ENCODE results near the gene SUN1.
"Not testable (repeated sequence)": the region's sequence is repeated elsewhere in the genome, so short reads cannot be mapped to it uniquely, and the experiment has no call there.

Gene SUN1, protein sequence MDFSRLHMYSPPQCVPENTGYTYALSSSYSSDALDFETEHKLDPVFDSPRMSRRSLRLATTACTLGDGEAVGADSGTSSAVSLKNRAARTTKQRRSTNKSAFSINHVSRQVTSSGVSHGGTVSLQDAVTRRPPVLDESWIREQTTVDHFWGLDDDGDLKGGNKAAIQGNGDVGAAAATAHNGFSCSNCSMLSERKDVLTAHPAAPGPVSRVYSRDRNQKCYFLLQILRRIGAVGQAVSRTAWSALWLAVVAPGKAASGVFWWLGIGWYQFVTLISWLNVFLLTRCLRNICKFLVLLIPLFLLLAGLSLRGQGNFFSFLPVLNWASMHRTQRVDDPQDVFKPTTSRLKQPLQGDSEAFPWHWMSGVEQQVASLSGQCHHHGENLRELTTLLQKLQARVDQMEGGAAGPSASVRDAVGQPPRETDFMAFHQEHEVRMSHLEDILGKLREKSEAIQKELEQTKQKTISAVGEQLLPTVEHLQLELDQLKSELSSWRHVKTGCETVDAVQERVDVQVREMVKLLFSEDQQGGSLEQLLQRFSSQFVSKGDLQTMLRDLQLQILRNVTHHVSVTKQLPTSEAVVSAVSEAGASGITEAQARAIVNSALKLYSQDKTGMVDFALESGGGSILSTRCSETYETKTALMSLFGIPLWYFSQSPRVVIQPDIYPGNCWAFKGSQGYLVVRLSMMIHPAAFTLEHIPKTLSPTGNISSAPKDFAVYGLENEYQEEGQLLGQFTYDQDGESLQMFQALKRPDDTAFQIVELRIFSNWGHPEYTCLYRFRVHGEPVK

DNA sequence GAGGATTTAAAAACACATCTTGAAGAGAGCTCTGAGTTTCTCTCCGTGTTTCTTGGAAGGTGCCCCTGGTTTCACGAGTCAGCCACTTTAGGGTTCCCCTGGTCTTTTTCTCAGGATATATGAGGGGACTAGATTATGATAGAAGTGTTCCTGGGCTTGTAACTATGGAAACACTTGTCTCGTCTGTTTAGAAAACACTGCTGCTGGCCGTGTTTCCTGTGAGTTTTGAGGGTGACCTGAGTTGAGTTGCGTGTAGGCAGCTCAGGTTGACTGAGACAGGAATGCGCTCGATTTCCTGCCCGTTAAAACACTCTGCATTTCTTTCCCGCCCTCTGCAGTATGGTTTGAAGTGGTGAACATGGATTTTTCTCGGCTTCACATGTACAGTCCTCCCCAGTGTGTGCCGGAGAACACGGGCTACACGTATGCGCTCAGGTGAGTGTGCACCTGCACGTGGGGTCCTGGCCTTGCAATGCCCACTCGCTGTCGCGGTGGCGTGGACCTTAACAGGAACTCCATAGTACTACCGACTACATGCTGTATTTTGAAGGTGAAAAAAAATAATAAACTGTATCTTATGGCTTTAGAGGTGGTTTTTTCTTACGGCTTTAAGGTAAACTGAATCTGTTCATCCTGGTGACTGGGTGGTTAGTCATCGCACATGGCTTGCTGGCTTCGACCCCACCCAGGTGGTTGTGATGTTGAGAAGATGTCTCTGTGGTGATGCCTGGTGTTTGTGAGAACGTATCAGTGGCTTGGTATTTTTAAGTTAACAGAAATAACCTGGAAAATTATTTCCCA lies at the start of gene SUN1:
Gene SUN1 (plus strand): TSS at position 310 of the 801 bp plus-strand sequence. CDS start 49 bp downstream, at position 359.
- peak; percentile 41 to 46 for DNase-seq

DNA sequence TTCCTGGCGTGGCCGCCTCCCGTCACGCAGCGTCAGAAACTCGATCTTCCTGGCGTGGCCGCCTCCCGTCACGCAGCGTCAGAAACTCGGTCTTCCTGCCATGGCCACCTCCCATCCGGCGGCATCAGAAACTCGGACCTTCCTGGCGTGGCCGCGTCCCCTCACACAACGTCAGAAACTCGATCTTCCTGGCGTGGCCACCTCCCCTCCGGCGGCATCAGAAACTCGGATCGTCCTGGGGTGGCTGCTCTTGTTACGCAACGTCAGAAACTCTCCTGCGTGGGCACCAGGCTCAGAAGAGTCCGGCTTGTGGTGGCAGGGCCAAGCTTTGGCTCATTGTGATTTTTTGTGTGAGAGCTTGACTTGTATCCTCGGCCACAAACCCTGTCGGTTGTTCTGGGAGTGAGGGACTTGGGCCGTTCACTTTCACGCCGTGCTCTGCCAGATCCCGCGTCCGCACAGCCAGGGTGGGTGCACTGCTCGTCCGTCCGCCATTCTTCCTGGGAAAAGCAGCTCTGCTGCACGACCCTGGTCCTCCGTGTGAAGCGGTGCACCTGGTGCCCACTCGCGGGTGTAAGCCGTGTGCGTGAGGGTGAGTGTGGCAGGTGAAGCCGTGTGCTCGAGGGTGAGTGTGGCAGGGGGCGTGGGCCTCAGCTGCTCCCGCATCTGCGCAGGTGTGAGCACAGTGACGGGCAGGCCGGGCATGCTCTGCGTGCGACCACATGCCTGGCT lies 49.4 kb upstream of the SUN1 start:
- no peak for DNase-seq

DNA sequence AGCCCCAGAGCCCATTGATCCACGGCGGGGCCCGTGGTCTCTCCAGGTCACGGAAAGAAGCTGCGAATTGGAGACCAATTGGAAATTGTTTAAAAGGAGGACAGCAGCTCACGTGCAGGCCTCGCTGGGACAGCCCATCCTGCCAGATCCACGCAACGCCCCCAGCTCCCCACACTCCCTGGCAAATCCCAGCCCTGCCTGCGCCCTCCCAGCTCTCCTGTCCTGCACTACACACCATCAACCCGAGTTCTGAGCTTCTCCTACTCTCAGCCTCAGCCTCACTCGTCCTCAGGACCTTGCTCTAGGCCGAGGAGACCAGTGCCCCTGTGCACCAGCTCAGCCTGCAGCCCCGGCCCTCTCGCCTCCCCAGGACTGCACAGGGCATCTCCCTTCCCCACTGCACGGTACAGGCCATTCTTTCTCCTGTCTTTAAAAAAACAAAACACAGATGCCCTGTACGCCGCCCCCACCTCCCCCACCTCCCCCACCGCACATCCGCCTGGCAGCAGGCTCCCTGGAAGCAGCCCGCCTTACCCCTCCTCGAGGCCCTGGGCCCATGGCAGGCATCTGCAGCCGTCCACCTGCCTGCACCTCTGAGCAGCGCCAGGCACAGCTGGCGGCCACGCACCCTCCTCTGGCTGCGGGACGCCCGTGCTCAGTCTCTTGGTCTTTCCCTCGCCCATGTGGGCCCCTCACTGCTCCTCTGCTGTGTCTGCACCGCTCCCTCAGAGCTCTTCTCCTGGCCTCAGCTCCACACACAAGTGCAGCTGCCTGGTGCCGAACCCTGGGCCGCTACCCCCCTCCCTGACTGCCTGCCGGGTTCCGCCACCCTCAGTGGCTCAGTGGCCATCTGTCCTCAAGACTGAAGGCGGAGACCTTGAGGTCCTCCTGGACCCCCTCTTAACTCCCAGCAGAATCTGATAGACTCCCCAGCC lies 48.5 kb upstream of the SUN1 start:
- DNase-seq: no peak

DNA sequence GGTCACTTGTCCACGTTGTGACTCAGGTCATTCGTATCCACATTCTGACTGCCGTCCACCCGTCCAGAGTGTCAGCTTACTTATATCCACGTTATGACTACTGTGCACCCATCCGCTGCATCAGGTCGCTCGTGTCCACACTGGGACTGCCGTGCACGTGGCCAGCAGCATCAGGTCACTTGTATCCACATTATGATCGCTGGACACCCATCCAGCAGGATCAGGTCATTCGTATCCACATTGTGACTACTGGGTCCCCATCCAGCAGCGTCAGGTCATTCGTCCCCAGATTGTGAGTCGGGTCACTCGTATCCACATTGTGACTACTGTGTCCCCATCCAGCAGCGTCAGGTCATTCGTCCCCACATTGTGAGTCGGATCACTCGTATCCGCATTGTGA lies 47.3 kb upstream of the SUN1 start:
- no peak for DNase-seq

DNA sequence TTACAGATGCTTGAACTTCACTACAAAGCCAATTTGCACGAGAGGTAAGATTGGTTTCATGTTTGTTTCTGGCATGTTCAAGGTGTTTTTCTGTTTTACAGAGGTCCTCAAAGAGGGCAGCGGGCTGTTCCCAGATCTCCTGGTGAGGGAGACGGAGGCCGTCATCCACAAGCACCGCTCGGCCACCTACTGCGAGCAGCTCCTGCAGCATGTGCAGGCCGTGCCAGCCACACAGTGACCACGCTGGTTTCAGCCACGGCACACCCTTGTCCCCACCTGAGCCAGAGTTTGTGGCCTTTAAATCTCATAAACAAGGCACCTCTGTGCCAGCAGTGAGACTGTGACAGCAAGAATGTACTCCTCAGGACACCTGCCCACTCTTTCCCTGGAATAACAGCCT lies 46.9 kb upstream of the SUN1 start:
- DNase-seq: no peak

DNA sequence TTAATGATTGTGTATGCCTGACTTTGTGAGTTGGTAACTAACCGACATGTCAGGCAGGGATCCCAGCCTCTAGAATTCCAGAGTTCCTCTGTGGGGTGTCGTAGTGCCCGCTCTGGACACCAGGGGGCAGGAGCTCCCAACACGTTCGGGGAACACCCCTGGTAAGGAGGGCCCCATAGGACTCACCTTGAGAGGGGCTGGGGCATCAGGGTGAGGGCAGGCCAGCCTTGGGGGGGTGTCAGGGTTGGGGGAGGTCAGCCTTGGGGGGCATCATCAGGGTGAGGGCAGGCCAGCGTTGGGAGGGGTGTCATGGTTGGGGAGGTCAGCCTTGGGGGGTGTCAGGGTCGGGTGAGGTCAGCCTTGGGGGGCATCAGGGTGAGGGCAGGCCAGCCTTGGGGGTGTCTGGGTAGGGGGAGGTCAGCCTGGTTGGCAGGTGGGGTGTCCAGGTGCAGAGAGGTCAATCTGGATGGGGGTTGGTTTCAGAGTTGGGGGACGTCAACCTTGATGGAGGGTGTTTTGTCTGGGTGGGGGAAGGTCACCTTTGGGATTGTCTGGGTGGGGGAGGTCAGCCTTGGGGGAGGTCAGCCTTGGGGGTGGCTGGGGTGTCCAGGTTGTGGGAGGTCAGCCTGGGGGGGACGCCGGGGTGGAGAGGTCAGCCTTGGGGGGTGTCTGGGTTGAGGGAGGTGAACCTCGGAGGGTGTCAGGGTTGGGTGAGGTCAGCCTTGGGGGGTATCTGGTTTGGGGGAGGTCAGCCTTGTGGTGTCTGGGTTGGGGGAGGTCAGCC lies 45.6 kb upstream of the SUN1 start:
- peak; percentile 65 to 73 for DNase-seq

DNA sequence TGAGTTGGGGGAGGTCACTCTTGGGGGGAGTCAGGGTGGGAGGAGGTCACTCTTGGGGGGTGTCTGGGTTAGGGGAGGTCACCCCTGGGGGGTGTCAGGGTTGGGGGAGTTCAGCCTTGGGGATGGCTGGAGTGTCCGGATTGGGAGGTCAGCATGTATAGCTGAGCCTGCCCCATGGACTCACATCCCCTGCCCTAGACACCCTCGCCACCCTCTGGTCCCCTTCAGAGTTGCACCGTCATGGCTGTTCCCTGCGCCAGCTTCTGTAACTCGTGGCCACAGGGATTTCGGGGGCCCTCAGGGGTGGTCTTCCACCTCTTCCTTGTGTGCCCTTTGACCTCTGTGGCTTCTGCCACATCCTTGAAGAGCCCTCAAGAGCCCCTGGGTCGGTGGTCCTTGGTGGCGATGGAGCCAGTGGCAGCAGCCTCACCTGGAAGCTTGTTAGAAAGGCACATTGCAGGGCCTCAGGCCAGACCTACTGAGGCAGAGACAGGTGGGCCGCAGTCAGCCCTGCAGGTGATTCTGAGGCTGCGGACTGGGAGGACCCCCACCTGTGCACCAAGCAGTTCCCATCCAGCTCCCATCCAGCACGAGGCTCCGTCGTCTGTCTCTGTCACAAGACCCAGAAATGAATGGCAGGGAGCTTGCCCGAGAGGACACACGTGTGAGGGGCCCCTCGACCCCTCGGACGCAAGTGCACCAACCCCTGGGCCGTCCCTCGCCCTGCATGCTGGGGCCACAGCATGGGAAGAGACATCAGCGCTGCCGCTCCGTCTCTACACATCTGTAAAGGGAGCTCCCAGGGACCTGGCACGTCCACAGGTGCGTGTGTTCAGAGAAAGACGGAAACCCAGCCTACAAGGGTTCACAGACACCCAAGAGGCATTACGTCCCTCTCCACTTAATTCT lies 44.7 kb upstream of the SUN1 start:
- DNase-seq: no peak

DNA sequence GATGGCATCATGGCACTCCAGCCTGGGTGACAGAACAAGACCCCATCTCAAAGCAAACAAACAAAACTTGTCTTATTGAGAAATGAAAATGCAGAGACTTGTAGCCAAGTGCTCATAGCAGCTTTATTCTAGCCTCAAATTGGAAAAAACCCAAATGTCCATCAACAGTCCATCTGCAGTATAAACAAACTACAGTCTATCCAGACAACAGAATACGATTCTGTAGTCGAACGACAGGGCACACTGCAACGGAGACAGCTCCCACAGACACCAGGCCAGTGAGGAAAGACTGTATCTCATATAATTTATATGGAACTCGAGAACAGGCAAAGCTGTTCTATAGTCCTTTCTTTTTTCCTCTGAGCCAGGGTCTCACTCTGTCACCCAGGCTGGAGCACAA lies 40.8 kb upstream of the SUN1 start:
- no peak for DNase-seq

DNA sequence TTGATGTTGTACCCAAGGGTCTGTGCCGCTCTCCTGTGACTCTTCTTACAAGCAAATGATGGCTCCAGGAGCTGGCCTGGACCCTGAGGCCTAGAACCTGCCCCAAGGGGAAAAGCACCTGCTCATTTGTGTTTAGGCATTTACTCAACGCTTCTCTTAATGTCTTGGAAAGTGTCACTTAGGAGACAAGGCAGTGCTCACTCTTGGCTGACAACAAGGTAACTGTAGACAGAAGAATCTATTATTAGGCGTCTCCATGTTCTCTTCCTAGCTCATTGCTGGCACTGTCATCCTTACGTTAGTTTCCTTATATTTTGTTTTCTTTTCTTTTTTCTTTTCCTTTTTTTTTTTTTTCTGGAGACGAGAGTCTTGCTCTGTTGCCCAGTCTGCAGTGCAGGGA lies 38.1 kb upstream of the SUN1 start:
- no peak for DNase-seq

DNA sequence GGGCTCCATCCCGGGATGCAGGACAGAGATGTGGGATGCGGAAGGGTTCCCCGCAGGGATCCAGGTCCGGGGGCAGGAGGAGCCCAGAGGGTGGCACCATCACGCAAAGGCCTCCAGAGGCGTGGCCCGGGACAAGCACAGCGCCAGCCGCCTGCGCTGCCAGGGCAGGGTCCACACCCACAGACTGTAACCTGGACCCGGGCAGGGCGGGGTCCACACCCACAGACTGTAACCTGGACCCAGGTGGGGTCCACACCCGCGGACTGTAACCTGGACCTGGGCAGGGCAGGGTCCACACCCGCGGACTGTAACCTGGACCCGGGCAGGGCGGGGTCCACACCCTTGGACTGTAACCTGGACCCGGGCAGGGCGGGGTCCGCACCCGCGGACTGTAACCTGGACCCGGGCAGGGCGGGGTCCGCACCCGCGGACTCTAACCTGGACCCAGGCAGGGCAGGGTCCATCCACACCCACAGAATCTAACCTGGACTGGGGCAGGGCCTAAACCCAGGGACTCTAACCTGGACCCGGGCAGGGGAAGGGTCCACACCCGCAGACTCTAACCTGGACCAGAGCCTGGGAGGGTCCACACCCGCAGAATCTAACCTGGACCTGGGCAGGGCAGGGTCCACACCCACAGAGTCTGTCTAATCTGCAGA lies 37.5 kb upstream of the SUN1 start:
- no peak for DNase-seq

DNA sequence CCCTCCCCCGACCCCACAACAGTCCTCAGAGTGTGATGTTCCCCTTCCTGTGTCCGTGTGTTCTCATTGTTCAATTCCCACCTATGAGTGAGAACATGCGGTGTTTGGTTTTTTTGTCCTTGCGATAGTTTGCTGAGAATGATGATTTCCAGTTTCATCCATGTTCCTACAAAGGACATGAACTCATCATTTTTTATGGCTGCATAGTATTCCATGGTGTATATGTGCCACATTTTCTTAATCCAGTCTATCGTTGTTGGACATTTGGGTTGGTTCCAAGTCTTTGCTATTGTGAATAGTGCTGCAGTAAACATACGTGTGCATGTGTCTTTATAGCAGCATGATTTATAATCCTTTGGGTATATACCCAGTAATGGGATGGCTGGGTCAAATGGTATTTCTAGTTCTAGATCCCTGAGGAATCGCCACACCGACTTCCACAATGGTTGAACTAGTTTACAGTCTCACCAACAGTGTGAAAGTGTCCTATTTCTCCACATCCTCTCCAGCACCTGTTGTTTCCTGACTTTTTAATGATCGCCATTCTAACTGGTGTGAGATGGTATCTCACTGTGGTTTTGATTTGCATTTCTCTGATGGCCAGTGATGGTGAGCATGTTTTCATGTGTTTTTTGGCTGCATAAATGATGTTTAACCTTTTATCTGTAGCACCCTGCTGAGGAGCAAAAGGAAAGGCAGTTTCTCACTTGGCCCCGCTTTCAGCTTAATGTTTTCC lies 35.7 kb upstream of the SUN1 start:
- not testable (repeated sequence) for DNase-seq

DNA sequence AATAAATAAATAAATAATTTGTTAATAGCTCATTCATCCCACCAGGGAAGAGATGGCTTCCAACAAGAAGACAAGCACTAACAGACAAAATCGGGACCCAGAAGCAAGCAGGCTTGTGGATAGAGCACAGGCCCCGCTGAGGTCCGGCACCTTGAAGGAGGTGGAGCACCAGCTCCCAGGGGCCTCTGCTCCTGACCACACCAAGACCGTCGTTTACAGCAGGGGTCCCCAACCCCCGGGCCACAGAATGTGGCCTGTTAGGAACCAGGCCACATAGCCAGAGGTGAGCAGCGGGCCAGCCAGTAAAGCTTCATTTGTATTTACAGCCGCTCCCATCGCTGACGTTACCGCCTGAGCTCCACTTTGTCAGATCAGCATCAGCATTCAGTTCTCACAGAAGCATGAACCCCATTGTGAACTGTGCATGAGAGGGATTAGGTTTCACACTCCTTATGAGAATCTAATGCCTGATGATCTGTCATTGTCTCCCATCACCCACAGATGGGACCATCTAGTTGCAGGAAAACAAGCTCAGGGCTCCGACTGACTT lies 33.3 kb upstream of the SUN1 start:
- DNase-seq: no peak

DNA sequence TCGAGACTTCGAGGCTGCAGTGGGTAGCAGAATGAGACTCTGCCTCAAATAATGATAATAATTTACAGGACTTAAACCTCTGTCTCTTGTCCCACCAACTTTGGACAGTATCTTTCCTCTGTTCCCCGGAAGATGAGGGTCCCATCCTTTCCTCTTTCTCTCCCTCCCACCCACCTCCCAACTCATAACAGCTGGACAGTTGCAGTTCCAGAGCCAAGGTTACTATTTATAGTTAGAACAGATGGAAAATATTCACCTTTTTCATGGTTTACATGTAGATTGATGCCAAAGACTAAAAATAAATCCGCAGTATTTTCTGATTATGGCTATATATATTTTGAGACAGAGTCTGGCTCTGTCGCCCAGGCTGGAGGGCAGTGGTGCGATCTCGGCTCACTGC lies 31.6 kb upstream of the SUN1 start:
- no peak for DNase-seq

DNA sequence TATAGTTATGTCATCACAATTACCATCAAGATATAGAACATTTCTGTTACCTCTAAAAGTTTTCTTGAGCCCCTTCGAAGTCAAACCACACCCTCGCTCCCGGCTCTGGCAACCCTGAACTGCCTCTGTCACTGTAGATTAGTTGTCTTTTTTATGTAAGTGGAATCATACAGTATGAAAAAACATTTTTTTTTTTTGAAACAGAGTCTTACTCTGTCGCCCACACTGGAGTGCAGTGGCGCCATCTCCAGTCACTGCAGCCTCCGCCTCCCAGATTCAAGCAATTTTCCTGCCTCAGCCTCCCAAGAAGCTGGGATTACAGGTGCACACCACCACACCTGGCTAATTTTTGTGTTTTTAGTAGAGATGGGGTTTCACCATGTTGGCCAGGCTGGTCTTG lies 30.9 kb upstream of the SUN1 start:
- not testable (repeated sequence) for DNase-seq

DNA sequence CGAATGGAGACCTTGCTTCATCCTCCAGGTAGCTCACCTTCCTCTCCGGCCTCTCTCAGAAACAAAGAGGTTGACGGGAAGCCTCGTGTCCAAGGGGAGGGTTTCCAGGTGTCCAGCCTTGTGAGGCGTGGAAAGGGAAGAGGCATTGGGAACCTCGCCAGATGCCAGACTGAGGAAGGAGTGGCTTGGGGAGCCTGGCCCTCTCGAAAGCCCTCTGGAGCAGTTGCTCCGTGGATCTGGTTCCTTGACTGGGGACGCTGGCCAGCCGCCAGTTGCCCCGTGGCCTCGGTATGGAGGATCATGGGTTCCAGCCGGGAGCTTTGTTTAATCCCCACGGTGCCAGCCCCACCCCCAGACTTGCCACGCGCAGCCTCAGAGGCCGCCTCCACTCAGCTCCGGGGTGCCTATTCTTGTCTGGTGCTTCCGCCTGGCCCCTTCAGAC lies 30.3 kb upstream of the SUN1 start:
- no peak for DNase-seq

DNA sequence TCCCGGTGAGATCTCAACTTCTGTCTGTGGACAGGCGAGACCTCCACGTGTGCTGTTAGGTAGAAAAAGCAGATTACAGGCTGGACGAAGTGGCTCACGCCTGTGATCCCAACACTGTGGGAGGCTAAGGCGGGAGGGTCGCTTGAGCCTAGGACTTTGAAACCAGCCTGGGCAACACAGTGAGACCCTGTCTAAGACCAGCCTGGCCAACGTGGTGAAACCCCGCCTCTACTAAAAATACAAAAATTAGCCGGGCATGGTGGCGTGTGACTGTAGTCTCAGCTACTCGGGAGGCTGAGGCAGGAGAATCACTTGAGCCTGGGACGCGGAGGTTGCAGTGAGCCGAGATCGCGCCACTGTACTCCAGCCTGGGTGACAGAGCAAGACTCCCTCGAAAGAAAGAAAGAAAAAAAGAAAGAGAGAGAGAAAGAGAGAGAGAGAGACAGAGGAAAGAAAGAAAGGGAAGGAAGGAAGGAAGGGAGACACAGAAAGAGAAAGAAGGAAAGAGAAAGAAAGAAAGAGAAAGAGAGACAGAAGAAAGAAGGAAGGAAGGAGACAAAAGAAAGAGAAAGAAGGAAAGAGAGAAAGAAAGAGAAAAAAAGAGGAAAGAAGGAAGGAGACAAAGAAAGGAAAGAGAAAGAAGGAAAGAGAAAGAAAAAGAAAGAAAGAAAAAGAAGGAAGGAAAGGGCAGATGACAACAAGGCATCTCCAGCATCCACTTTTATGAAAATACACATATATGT lies 29.6 kb upstream of the SUN1 start:
- DNase-seq: no peak

DNA sequence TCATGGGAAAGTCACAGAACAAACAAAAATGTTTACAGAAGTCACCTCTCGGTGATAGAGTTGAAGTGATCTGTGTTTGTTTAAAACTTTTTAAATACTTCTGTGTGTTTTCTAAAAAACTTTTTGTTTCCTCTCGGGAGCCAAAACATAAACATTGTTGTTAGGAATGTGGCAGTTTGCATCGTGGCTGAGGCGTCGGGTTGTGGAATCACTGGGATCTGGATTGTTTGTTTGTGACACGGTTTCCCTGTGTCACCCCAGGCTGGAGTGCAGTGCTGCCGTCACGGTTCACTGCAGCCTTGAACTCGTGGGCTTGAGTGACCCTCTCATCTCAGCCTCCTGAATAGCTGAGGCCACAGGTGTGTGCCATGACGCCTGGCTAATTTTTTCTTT lies 29.0 kb upstream of the SUN1 start:
- no peak for DNase-seq
